ENCODE measurements around the gene ASTN2.

The ASTN2 gene

GRCh38 chr9:116661037-116661954, 753.6 kb downstream of the ASTN2 start:
- peak; percentile 24 for DNase-seq (ENCODE audit: low read depth)

- DNase-seq (ENCODE audit: low read depth) = no peak
Observed at GRCh38 chr9:116658265-116658664, 756.6 kb downstream of the ASTN2 start.

- DNase-seq (ENCODE audit: low read depth) = no peak
Observed at GRCh38 chr9:116656977-116657376, 757.9 kb downstream of the ASTN2 start.

GRCh38 chr9:116656501-116656971, 758.3 kb downstream of the ASTN2 start:
- DNase-seq (ENCODE audit: low read depth) = no peak

- DNase-seq (ENCODE audit: low read depth) = no peak
Observed at GRCh38 chr9:116654059-116654355, 760.9 kb downstream of the ASTN2 start.

- DNase-seq (ENCODE audit: low read depth) = no peak
Observed at GRCh38 chr9:116653348-116654058, 761.4 kb downstream of the ASTN2 start.

- DNase-seq (ENCODE audit: low read depth) = no peak
Observed at GRCh38 chr9:116647515-116647809, 767.4 kb downstream of the ASTN2 start.

GRCh38 chr9:116646661-116647514, 768.0 kb downstream of the ASTN2 start:
- no peak for DNase-seq (ENCODE audit: low read depth)

- no peak for DNase-seq (ENCODE audit: low read depth)
Observed at GRCh38 chr9:116644091-116644688, 770.7 kb downstream of the ASTN2 start.

- DNase-seq (ENCODE audit: low read depth) = no peak
Observed at GRCh38 chr9:116643691-116644090, 771.2 kb downstream of the ASTN2 start.

GRCh38 chr9:116641292-116642059, 773.4 kb downstream of the ASTN2 start:
- DNase-seq (ENCODE audit: low read depth) = no peak

GRCh38 chr9:116639251-116639741, 775.6 kb downstream of the ASTN2 start:
- DNase-seq (ENCODE audit: low read depth) = no peak

- no peak for DNase-seq (ENCODE audit: low read depth)
Observed at GRCh38 chr9:116635908-116636307, 778.9 kb downstream of the ASTN2 start.

GRCh38 chr9:116632990-116633838, 781.6 kb downstream of the ASTN2 start:
- no peak for DNase-seq (ENCODE audit: low read depth)

GRCh38 chr9:116629634-116630033, 785.2 kb downstream of the ASTN2 start:
- DNase-seq (ENCODE audit: low read depth) = no peak

- no peak for DNase-seq (ENCODE audit: low read depth)
Observed at GRCh38 chr9:116628716-116629115, 786.1 kb downstream of the ASTN2 start.

- no peak for DNase-seq (ENCODE audit: low read depth)
Observed at GRCh38 chr9:116627433-116627832, 787.4 kb downstream of the ASTN2 start.

GRCh38 chr9:116626762-116627161, 788.1 kb downstream of the ASTN2 start:
- no peak for DNase-seq (ENCODE audit: low read depth)

- DNase-seq (ENCODE audit: low read depth) = no peak
Observed at GRCh38 chr9:116623715-116624114, 791.1 kb downstream of the ASTN2 start.

GRCh38 chr9:116617389-116617788, 797.5 kb downstream of the ASTN2 start:
- no peak for DNase-seq (ENCODE audit: low read depth)

Data from HS-27A (cell line).